Measurements from ENCODE around the gene CC2D2A.
"Not testable (repeated sequence)": the region's sequence is repeated elsewhere in the genome, so short reads cannot be mapped to it uniquely, and the experiment has no call there.

Gene CC2D2A

GRCh38 chr4:15470128-15470475 is 420 bp downstream of the CC2D2A start:
- DNase-seq: no peak

GRCh38 chr4:15476396-15476795 is 6.7 kb downstream of the CC2D2A start:
- no peak for DNase-seq

GRCh38 chr4:15478724-15479088 is 9.0 kb downstream of the CC2D2A start:
- DNase-seq: no peak

- DNase-seq: peak; percentile 22
Measured at GRCh38 chr4:15479089-15479912, 9.6 kb downstream of the CC2D2A start.

GRCh38 chr4:15479913-15480185 is 10.2 kb downstream of the CC2D2A start:
- no peak for DNase-seq

GRCh38 chr4:15481961-15482745 is 12.5 kb downstream of the CC2D2A start:
- DNase-seq: no peak

- no peak for DNase-seq
Measured at GRCh38 chr4:15482842-15483241, 13.2 kb downstream of the CC2D2A start.

- DNase-seq: no peak
Measured at GRCh38 chr4:15488136-15488535, 18.5 kb downstream of the CC2D2A start.

- DNase-seq: no peak
Measured at GRCh38 chr4:15488658-15489470, 19.2 kb downstream of the CC2D2A start.

GRCh38 chr4:15489551-15489950 is 19.9 kb downstream of the CC2D2A start:
- no peak for DNase-seq

- DNase-seq: no peak
Measured at GRCh38 chr4:15493411-15493810, 23.7 kb downstream of the CC2D2A start.

- peak; percentile 27 for DNase-seq
Measured at GRCh38 chr4:15495621-15496020, 25.9 kb downstream of the CC2D2A start.

GRCh38 chr4:15498356-15498755 is 28.7 kb downstream of the CC2D2A start:
- DNase-seq: no peak

- DNase-seq: no peak
Measured at GRCh38 chr4:15500701-15501100, 31.0 kb downstream of the CC2D2A start.

GRCh38 chr4:15501941-15502340 is 32.3 kb downstream of the CC2D2A start:
- DNase-seq: no peak

GRCh38 chr4:15502384-15502783 is 32.7 kb downstream of the CC2D2A start:
- no peak for DNase-seq

- DNase-seq: no peak
Measured at GRCh38 chr4:15504041-15504440, 34.4 kb downstream of the CC2D2A start.

- no peak for DNase-seq
Measured at GRCh38 chr4:15506464-15506863, 36.8 kb downstream of the CC2D2A start.

GRCh38 chr4:15507679-15508078 is 38.0 kb downstream of the CC2D2A start:
- no peak for DNase-seq

GRCh38 chr4:15510961-15511360 is 41.3 kb downstream of the CC2D2A start:
- no peak for DNase-seq

- no peak for DNase-seq
Measured at GRCh38 chr4:15513545-15513944, 43.9 kb downstream of the CC2D2A start.

- no peak for DNase-seq
Measured at GRCh38 chr4:15515106-15515505, 45.4 kb downstream of the CC2D2A start.

GRCh38 chr4:15516494-15516893 is 46.8 kb downstream of the CC2D2A start:
- no peak for DNase-seq

GRCh38 chr4:15517681-15518080 is 48.0 kb downstream of the CC2D2A start:
- not testable (repeated sequence) for DNase-seq
